Ovary (tissue), 3 donors: ENCODE measurements around the gene PARVA.

ENCODE experiments used
- CTCF ChIP-seq, 3 donors: fragments of 450-650 bp in 2 of 3; fragments of 200-600 bp in 1 of 3; IDR thresholded peaks; one replicate each; pipeline versions ENCODE4 v1.5.1 to v1.8.0; 2016 to 2022; ENCODE audit warnings: antibody characterized with exemption in 3 of 3, mild to moderate bottlenecking in 1 of 3
- EP300 ChIP-seq: sonication (generic); formaldehyde crosslinking; IDR thresholded peaks from one replicate; pipeline ENCODE4 v1.6.1; 2017; ENCODE audit warnings: antibody characterized with exemption
- POLR2A ChIP-seq: fragments of 450-650 bp; IDR thresholded peaks from one replicate; pipeline ENCODE4 v1.6.1; 2017; ENCODE audit warnings: antibody characterized with exemption, mild to moderate bottlenecking, moderate library complexity
- donor health status: DM: no; HTN: no; CAD: no.

DNA sequence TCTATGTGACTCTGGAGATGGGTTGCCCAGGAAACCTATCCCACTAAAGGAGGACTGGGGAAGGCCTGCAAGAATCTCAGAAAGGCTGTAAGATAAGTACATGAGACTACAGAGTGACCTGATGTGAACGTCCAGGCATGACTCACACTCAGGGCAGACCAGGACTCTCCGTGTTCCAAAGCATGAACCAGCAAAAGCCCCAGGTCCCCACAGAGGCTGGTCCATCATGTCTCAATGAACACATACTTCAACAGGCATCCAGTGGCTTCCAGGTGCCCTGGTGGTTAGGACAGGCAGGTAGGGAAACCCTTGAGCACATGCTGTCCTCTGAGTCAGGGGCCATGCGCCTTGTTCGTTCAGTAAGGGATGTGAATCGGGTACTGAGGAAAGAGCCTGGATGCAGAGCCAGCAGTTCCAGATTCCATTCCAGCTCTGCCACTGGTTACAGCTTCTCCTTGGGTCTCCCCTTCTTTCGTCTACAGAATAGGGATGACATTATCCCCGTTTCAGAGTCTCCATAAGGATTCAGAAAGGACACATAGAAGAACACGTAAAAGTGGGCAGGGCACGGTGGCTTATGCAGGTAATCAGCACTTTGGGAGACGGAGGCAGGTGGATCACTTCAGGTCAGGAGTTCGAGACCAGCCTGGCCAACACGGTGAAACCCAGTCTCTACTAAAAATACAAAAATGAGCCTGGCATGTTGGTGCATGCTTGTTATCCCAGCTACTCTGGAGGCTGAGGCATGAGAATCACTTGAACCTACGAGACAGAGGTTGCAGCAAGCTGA, 167.8 kb downstream of the PARVA start:
- no peak for TF ChIP-seq CTCF (IDR thresholded peaks at IDR 0.05)
- no peak for TF ChIP-seq EP300
- no peak for TF ChIP-seq POLR2A
